Endodermal cell (in vitro differentiated cells): ENCODE results near the gene CSF3. TPM values are rescaled to one million over a fixed set of nuclear protein-coding genes. Genes with fewer than 3 reads are reported as not detected.

Source experiments
- DNase-seq: peaks from one replicate; pipeline ENCODE4 v3.0.0-alpha.2; 2017
- H3K27ac ChIP-seq: 2 replicates; pipeline ENCODE4 v1.5.1; 2013; ENCODE audit warnings: mild to moderate bottlenecking, low read depth, low read length, moderate library complexity
- H3K27me3 ChIP-seq: 2 replicates; pipeline ENCODE4 v1.6.1; 2013; ENCODE audit warnings: mild to moderate bottlenecking, low read length, moderate library complexity; ENCODE audit not compliant: insufficient read depth, control insufficient read depth, poor library complexity, severe bottlenecking
- H3K36me3 ChIP-seq: 2 replicates; pipeline ENCODE4 v1.7.0; 2013; ENCODE audit warnings: mild to moderate bottlenecking, low read length, moderate library complexity; ENCODE audit not compliant: control insufficient read depth, insufficient read depth
- H3K4me1 ChIP-seq: one replicate; pipeline ENCODE4 v1.7.0; 2013; ENCODE audit warnings: low read length; ENCODE audit not compliant: control insufficient read depth, insufficient read depth
- H3K4me3 ChIP-seq: 2 replicates; pipeline ENCODE4 v1.5.1; 2013; ENCODE audit warnings: mild to moderate bottlenecking, low read length, moderate library complexity
- H3K9ac ChIP-seq: 2 replicates; pipeline ENCODE4 v1.6.1; 2013; ENCODE audit warnings: mild to moderate bottlenecking, low read length, moderate library complexity; ENCODE audit not compliant: poor library complexity, severe bottlenecking; ENCODE audit errors: extremely low read depth
- H3K9me3 ChIP-seq: 2 replicates; pipeline ENCODE4 v1.6.1; 2013; ENCODE audit warnings: mild to moderate bottlenecking, low read length, moderate library complexity; ENCODE audit not compliant: control insufficient read depth
- H3K27ac Mint-ChIP-seq: 2 replicates; pipeline ENCODE4 v1.8.0; 2020; ENCODE audit warnings: mixed read lengths
- H3K27me3 Mint-ChIP-seq: 2 replicates; pipeline ENCODE4 v1.8.0; 2021; ENCODE audit warnings: mild to moderate bottlenecking, mixed read lengths; ENCODE audit not compliant: insufficient read depth
- H3K36me3 Mint-ChIP-seq: 2 replicates; pipeline ENCODE4 v1.8.0; 2020; ENCODE audit warnings: low read depth, mixed read lengths
- H3K4me1 Mint-ChIP-seq: 2 replicates; pipeline ENCODE4 v1.8.0; 2020; ENCODE audit warnings: mixed read lengths
- H3K4me3 Mint-ChIP-seq: 2 replicates; pipeline ENCODE4 v1.8.0; 2020; ENCODE audit warnings: mild to moderate bottlenecking, moderate library complexity, mixed read lengths
- H3K9me3 Mint-ChIP-seq: 2 replicates; pipeline ENCODE4 v1.8.0; 2020; ENCODE audit warnings: mild to moderate bottlenecking, mixed read lengths
- WGBS, 2 experiments: methylation state at CpG; one replicate each; pipeline versions ENCODE4 v1.1.5 to v1.1.7; 2013; ENCODE audit warnings: missing lambda C conversion rate in 2 of 2, mixed read lengths in 1 of 2; ENCODE audit not compliant: insufficient coverage in 1 of 2, insufficient read length in 1 of 2; 5-methylcytosine and 5-hydroxymethylcytosine counted together
- total RNA-seq, 2 donors: library from RNA; stranded (reverse); fragmentation: NEBNext Ultra II Directional in 1 of 2; extraction: Animal tissue kit (Norgen Biotek cat#: 25700) in 1 of 2; gene quantifications; 2 replicates in 1 of 2; 3 replicates in 1 of 2; pipeline ENCODE4 v1.2.1, GENCODE V29; 2021
- TF ChIP-seq, protein P1 (sequence below): fragments of 200-600 bp; sonication (generic); conservative IDR thresholded peaks from 2 replicates; pipeline ENCODE4 v1.5.0; 2021; ENCODE audit warnings: antibody characterized with exemption, mild to moderate bottlenecking

Gene CSF3
- total RNA-seq, 2 donors from 2014 or later: not detected

DNA sequence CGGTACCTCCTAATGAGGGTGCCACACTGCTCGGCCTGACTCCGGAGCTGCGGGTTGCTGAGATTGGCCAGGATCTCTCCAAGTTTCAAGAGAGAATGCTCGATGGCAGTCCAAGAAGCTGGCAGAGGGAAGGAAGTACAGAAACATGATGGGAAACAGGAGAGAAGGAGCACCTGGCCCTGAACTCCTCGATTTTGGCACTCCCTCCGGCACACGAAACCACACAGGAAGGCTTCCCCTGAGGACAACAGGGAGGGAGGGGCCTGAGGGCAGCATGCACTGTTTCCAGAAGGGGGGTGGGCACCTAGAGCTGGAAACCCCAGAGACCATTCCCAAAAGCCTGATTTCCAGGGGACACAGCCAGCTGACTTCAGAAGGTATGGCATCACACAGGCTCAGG lies 18.1 kb downstream of the CSF3 start:
- Mint-ChIP-seq H3K4me3 (no peak overlapping the region), H3K9me3 (no peaks in the 10 kb centered on the region), H3K4me1 (peaks cover 2% of the 10 kb centered on the region), H3K27me3 (no peaks in the 10 kb centered on the region), H3K36me3 (peaks cover 53% of the 10 kb centered on the region), H3K27ac (no peak overlapping the region)
- H3K36me3 ChIP-seq: peaks cover 62% of the 10 kb centered on the region
- H3K4me1 ChIP-seq: no peaks in the 10 kb centered on the region
- no peaks in the 10 kb centered on the region for H3K9me3 ChIP-seq
- no peak overlapping the region for H3K4me3 ChIP-seq
- DNase-seq: peak; percentile 41
- WGBS, 2 experiments: 93 to 94% methylated on average over 3 to 8 of the region's 8 CpGs
- H3K27me3 ChIP-seq: no peaks in the 10 kb centered on the region
- no peak overlapping the region for H3K9ac ChIP-seq
- no peak overlapping the region for H3K27ac ChIP-seq
- TF ChIP-seq, protein P1, sequence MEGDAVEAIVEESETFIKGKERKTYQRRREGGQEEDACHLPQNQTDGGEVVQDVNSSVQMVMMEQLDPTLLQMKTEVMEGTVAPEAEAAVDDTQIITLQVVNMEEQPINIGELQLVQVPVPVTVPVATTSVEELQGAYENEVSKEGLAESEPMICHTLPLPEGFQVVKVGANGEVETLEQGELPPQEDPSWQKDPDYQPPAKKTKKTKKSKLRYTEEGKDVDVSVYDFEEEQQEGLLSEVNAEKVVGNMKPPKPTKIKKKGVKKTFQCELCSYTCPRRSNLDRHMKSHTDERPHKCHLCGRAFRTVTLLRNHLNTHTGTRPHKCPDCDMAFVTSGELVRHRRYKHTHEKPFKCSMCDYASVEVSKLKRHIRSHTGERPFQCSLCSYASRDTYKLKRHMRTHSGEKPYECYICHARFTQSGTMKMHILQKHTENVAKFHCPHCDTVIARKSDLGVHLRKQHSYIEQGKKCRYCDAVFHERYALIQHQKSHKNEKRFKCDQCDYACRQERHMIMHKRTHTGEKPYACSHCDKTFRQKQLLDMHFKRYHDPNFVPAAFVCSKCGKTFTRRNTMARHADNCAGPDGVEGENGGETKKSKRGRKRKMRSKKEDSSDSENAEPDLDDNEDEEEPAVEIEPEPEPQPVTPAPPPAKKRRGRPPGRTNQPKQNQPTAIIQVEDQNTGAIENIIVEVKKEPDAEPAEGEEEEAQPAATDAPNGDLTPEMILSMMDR: no peak

GRCh38 chr17:40034426-40035161 lies 19.4 kb downstream of the CSF3 start:
- Histone ChIP-seq H3K9ac (no peak overlapping the region), H3K27me3 (no peaks in the 10 kb centered on the region), H3K36me3 (peaks cover 55% of the 10 kb centered on the region), H3K4me1 (no peaks in the 10 kb centered on the region), H3K27ac (no peak overlapping the region), H3K4me3 (no peak overlapping the region), H3K9me3 (no peaks in the 10 kb centered on the region)
- Mint-ChIP-seq H3K36me3 (peaks cover 44% of the 10 kb centered on the region), H3K4me1 (peaks cover 7% of the 10 kb centered on the region), H3K27ac (no peak overlapping the region), H3K27me3 (no peaks in the 10 kb centered on the region), H3K4me3 (no peak overlapping the region), H3K9me3 (no peaks in the 10 kb centered on the region)
- TF ChIP-seq, protein P1: no peak
- DNase-seq: peak; percentile 27
- 66 to 73% methylated on average over 6 to 8 of the region's 8 CpGs for WGBS, 2 experiments

DNA sequence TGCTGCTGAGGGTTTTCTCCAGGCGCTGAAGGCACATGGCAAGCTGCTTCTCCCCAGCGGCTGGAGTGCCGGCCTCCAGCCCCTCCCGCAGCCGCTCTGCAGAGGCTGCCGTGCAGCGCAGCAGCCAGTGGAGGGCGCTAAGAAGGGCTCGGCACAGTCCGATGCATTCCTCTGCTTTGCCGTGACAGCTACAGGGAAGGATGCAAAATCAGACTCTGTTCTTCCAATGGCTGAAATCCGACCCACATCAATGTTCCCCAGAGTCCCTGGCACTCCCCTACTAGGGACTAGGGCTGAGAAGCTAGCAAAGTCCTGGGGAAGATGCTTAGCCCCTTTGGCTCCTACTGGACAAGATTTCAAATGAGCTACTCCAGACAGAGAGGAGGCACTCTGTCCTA lies 19.9 kb downstream of the CSF3 start:
- H3K9ac ChIP-seq: no peak overlapping the region
- no peak overlapping the region for H3K4me3 Mint-ChIP-seq
- peaks cover 51% of the 10 kb centered on the region for H3K36me3 ChIP-seq
- H3K4me3 ChIP-seq: no peak overlapping the region
- WGBS, 2 experiments: 10 to 21% methylated on average over 12 of the region's 12 CpGs
- H3K27me3 ChIP-seq: no peaks in the 10 kb centered on the region
- H3K36me3 Mint-ChIP-seq: peaks cover 40% of the 10 kb centered on the region
- peaks cover 7% of the 10 kb centered on the region for H3K4me1 Mint-ChIP-seq
- peak; percentile 96 for DNase-seq
- TF ChIP-seq, protein P1: peak; percentile 94
- H3K9me3 Mint-ChIP-seq: no peaks in the 10 kb centered on the region
- H3K9me3 ChIP-seq: no peaks in the 10 kb centered on the region
- no peaks in the 10 kb centered on the region for H3K4me1 ChIP-seq
- H3K27ac Mint-ChIP-seq: no peak overlapping the region
- no peaks in the 10 kb centered on the region for H3K27me3 Mint-ChIP-seq
- no peak overlapping the region for H3K27ac ChIP-seq
